IPS DF 6.9 (cell line): Measurements from ENCODE around the gene PAQR9.
A peak's percentile ranks its signal among the peaks of the same experiment; 100 is the strongest.

ENCODE experiments used
- DNase-seq: peaks from one replicate; pipeline ENCODE4 v3.0.0-alpha.2; 2013; ENCODE audit warnings: low read depth, low spot score
- H3K27ac ChIP-seq: one replicate; pipeline ENCODE4 v1.5.1; 2013; ENCODE audit warnings: low read length, control low read depth
- H3K27me3 ChIP-seq: 2 replicates; pipeline ENCODE4 v1.6.1; 2013; ENCODE audit warnings: mild to moderate bottlenecking, low read length; ENCODE audit not compliant: control insufficient read depth, insufficient read depth
- H3K36me3 ChIP-seq: 2 replicates; pipeline ENCODE4 v1.6.1; 2013; ENCODE audit warnings: low read length; ENCODE audit not compliant: control insufficient read depth, insufficient read depth
- H3K4me1 ChIP-seq: 2 replicates; pipeline ENCODE4 v1.6.1; 2013; ENCODE audit warnings: low read length; ENCODE audit not compliant: control insufficient read depth, insufficient read depth
- H3K4me3 ChIP-seq: 2 replicates; pipeline ENCODE4 v1.5.1; 2013; ENCODE audit warnings: mild to moderate bottlenecking, low read length
- H3K9me3 ChIP-seq: 2 replicates; pipeline ENCODE4 v1.6.1; 2013; ENCODE audit warnings: low read length, inconsistent platforms; ENCODE audit not compliant: control insufficient read depth, insufficient read depth
- WGBS: extraction: QIAGEN DNeasy Blood & Tissue Kit; methylation state at CpG from one replicate; pipeline ENCODE4 v1.1.7; 2013; ENCODE audit warnings: mixed read lengths, missing lambda C conversion rate; ENCODE audit not compliant: insufficient read length, insufficient coverage; 5-methylcytosine and 5-hydroxymethylcytosine counted together

PAQR9 gene

GRCh38 chr3:142968319-142969025 lies 5.0 kb upstream of the PAQR9 start:
- DNase-seq, result no peak
- peaks cover 5% of the 10 kb centered on the region; the same call in 1 of the 2 replicates for H3K27me3 ChIP-seq
- no peak overlapping the region for H3K4me3 ChIP-seq
- no CpG with 5 or more reads among the region's 4 CpGs for WGBS
- no peaks in the 10 kb centered on the region for H3K36me3 ChIP-seq
- no peak overlapping the region for H3K27ac ChIP-seq
- no peaks in the 10 kb centered on the region for H3K9me3 ChIP-seq
- no peaks in the 10 kb centered on the region for H3K4me1 ChIP-seq

GRCh38 chr3:142966808-142967207 lies 3.3 kb upstream of the PAQR9 start:
- Histone ChIP-seq H3K4me1 (peaks cover 5% of the 10 kb centered on the region; the same call in 1 of the 2 replicates), H3K27me3 (peaks cover 9% of the 10 kb centered on the region; the same call in 1 of the 2 replicates), H3K9me3 (no peaks in the 10 kb centered on the region), H3K36me3 (no peaks in the 10 kb centered on the region), H3K27ac (no peak overlapping the region), H3K4me3 (no peak overlapping the region)
- no peak for DNase-seq
- WGBS, result no CpG with 5 or more reads among the region's 2 CpGs

GRCh38 chr3:142965581-142965980 lies 2.1 kb upstream of the PAQR9 start:
- no peak overlapping the region for H3K4me3 ChIP-seq
- H3K27me3 ChIP-seq, result peaks cover 9% of the 10 kb centered on the region; the same call in 1 of the 2 replicates
- WGBS, result no CpG with 5 or more reads among the region's 3 CpGs
- DNase-seq, result no peak
- H3K36me3 ChIP-seq, result no peaks in the 10 kb centered on the region
- H3K9me3 ChIP-seq, result no peaks in the 10 kb centered on the region
- H3K27ac ChIP-seq, result no peak overlapping the region
- peaks cover 5% of the 10 kb centered on the region; the same call in 1 of the 2 replicates for H3K4me1 ChIP-seq

- H3K27ac ChIP-seq, result no peak overlapping the region
- no CpG with 5 or more reads among the region's 35 CpGs for whole genome bisulfite sequencing
- H3K36me3 ChIP-seq, result no peaks in the 10 kb centered on the region
- no peak for DNase-seq
- peaks cover 9% of the 10 kb centered on the region; the same call in 1 of the 2 replicates for H3K27me3 ChIP-seq
- peaks cover 5% of the 10 kb centered on the region; the same call in 1 of the 2 replicates for H3K4me1 ChIP-seq
- H3K4me3 ChIP-seq, result peak overlapping the region; percentile 61; the same call in 1 of the 2 replicates
- H3K9me3 ChIP-seq, result no peaks in the 10 kb centered on the region
Measured at GRCh38 chr3:142963234-142963515, 299 bp downstream of the PAQR9 start.

GRCh38 chr3:142962520-142963233 lies 797 bp downstream of the PAQR9 start:
- H3K27me3 ChIP-seq, result peaks cover 9% of the 10 kb centered on the region; the same call in 1 of the 2 replicates
- WGBS, result no CpG with 5 or more reads among the region's 63 CpGs
- no peak overlapping the region for H3K27ac ChIP-seq
- peak overlapping the region; percentile 61; the same call in 1 of the 2 replicates for H3K4me3 ChIP-seq
- no peak for DNase-seq
- peaks cover 5% of the 10 kb centered on the region; the same call in 1 of the 2 replicates for H3K4me1 ChIP-seq
- no peaks in the 10 kb centered on the region for H3K9me3 ChIP-seq
- no peaks in the 10 kb centered on the region for H3K36me3 ChIP-seq

GRCh38 chr3:142962175-142962519 lies 1.3 kb downstream of the PAQR9 start:
- Histone ChIP-seq H3K27me3 (peaks cover 9% of the 10 kb centered on the region; the same call in 1 of the 2 replicates), H3K27ac (no peak overlapping the region), H3K4me1 (peaks cover 5% of the 10 kb centered on the region; the same call in 1 of the 2 replicates), H3K9me3 (no peaks in the 10 kb centered on the region), H3K4me3 (no peak overlapping the region), H3K36me3 (no peaks in the 10 kb centered on the region)
- no peak for DNase-seq
- no CpG with 5 or more reads among the region's 19 CpGs for WGBS

- DNase-seq, result no peak
- WGBS, result no CpG with 5 or more reads among the region's 2 CpGs
- Histone ChIP-seq H3K4me1 (peaks cover 5% of the 10 kb centered on the region; the same call in 1 of the 2 replicates), H3K27me3 (peaks cover 9% of the 10 kb centered on the region; the same call in 1 of the 2 replicates), H3K9me3 (no peaks in the 10 kb centered on the region), H3K27ac (no peak overlapping the region), H3K36me3 (no peaks in the 10 kb centered on the region), H3K4me3 (no peak overlapping the region)
Measured at GRCh38 chr3:142961539-142961938, 1.9 kb downstream of the PAQR9 start.

GRCh38 chr3:142960322-142960850 lies 3.1 kb downstream of the PAQR9 start:
- Histone ChIP-seq H3K36me3 (no peaks in the 10 kb centered on the region), H3K4me3 (no peak overlapping the region), H3K9me3 (no peaks in the 10 kb centered on the region), H3K27ac (no peak overlapping the region), H3K4me1 (peaks cover 5% of the 10 kb centered on the region; the same call in 1 of the 2 replicates), H3K27me3 (peaks cover 9% of the 10 kb centered on the region; the same call in 1 of the 2 replicates)
- WGBS, result no CpG with 5 or more reads among the region's 1 CpG
- DNase-seq, result no peak

- H3K4me1 ChIP-seq, result peaks cover 5% of the 10 kb centered on the region; the same call in 1 of the 2 replicates
- DNase-seq, result no peak
- WGBS, result no CpG with 5 or more reads among the region's 6 CpGs
- H3K27me3 ChIP-seq, result peaks cover 4% of the 10 kb centered on the region; the same call in 1 of the 2 replicates
- H3K27ac ChIP-seq, result no peak overlapping the region
- no peaks in the 10 kb centered on the region for H3K9me3 ChIP-seq
- H3K4me3 ChIP-seq, result no peak overlapping the region
- H3K36me3 ChIP-seq, result no peaks in the 10 kb centered on the region
Measured at GRCh38 chr3:142958707-142959106, 4.8 kb downstream of the PAQR9 start.

- H3K4me1 ChIP-seq, result no peaks in the 10 kb centered on the region
- DNase-seq, result no peak
- H3K27me3 ChIP-seq, result no peaks in the 10 kb centered on the region
- H3K27ac ChIP-seq, result no peak overlapping the region
- no CpG with 5 or more reads among the region's 3 CpGs for WGBS
- H3K36me3 ChIP-seq, result no peaks in the 10 kb centered on the region
- no peaks in the 10 kb centered on the region for H3K9me3 ChIP-seq
- H3K4me3 ChIP-seq, result no peak overlapping the region
Measured at GRCh38 chr3:142953443-142953842, 10.0 kb downstream of the PAQR9 start.
